ENCODE results near the gene NDFIP2.

NDFIP2 gene

GRCh38 chr13:79458436-79458835, 22.5 kb upstream of the NDFIP2 start:
- DNase-seq (ENCODE audit: low spot score) = no peak

GRCh38 chr13:79459906-79460305, 21.0 kb upstream of the NDFIP2 start:
- no peak for DNase-seq (ENCODE audit: low spot score)

GRCh38 chr13:79462895-79463294, 18.1 kb upstream of the NDFIP2 start:
- no peak for DNase-seq (ENCODE audit: low spot score)

- DNase-seq (ENCODE audit: low spot score) = no peak
These were observed 17.4 kb upstream of the NDFIP2 start for GRCh38 chr13:79463604-79464003.

GRCh38 chr13:79466872-79467271, 14.1 kb upstream of the NDFIP2 start:
- DNase-seq (ENCODE audit: low spot score) = no peak

- no peak for DNase-seq (ENCODE audit: low spot score)
These were observed 12.6 kb upstream of the NDFIP2 start for GRCh38 chr13:79468402-79468801.

GRCh38 chr13:79468819-79469218, 12.1 kb upstream of the NDFIP2 start:
- no peak for DNase-seq (ENCODE audit: low spot score)

GRCh38 chr13:79469608-79470007, 11.3 kb upstream of the NDFIP2 start:
- no peak for DNase-seq (ENCODE audit: low spot score)

- DNase-seq (ENCODE audit: low spot score) = no peak
These were observed 10.3 kb upstream of the NDFIP2 start for GRCh38 chr13:79470666-79471065.

- DNase-seq (ENCODE audit: low spot score) = no peak
These were observed 5.4 kb upstream of the NDFIP2 start for GRCh38 chr13:79475569-79475968.

GRCh38 chr13:79477968-79478367, 3.0 kb upstream of the NDFIP2 start:
- no peak for DNase-seq (ENCODE audit: low spot score)

- DNase-seq (ENCODE audit: low spot score) = no peak
These were observed 1.1 kb upstream of the NDFIP2 start for GRCh38 chr13:79479882-79480281.

- no peak for DNase-seq (ENCODE audit: low spot score)
These were observed 714 bp downstream of the NDFIP2 start for GRCh38 chr13:79481685-79482052.

GRCh38 chr13:79482281-79482970, 1.5 kb downstream of the NDFIP2 start:
- no peak for DNase-seq (ENCODE audit: low spot score)

- no peak for DNase-seq (ENCODE audit: low spot score)
These were observed 2.2 kb downstream of the NDFIP2 start for GRCh38 chr13:79483086-79483706.

- no peak for DNase-seq (ENCODE audit: low spot score)
These were observed 4.3 kb downstream of the NDFIP2 start for GRCh38 chr13:79485014-79485811.

- no peak for DNase-seq (ENCODE audit: low spot score)
These were observed 5.7 kb downstream of the NDFIP2 start for GRCh38 chr13:79486433-79487188.

- no peak for DNase-seq (ENCODE audit: low spot score)
These were observed 9.4 kb downstream of the NDFIP2 start for GRCh38 chr13:79490326-79490725.

GRCh38 chr13:79490824-79491223, 9.9 kb downstream of the NDFIP2 start:
- DNase-seq (ENCODE audit: low spot score) = no peak

GRCh38 chr13:79491715-79492114, 10.8 kb downstream of the NDFIP2 start:
- no peak for DNase-seq (ENCODE audit: low spot score)

- DNase-seq (ENCODE audit: low spot score) = no peak
These were observed 11.4 kb downstream of the NDFIP2 start for GRCh38 chr13:79492313-79492798.

GRCh38 chr13:79492918-79493594, 12.1 kb downstream of the NDFIP2 start:
- DNase-seq (ENCODE audit: low spot score) = no peak
